ENCODE measurements around the gene FMNL3.

Gene FMNL3

DNA sequence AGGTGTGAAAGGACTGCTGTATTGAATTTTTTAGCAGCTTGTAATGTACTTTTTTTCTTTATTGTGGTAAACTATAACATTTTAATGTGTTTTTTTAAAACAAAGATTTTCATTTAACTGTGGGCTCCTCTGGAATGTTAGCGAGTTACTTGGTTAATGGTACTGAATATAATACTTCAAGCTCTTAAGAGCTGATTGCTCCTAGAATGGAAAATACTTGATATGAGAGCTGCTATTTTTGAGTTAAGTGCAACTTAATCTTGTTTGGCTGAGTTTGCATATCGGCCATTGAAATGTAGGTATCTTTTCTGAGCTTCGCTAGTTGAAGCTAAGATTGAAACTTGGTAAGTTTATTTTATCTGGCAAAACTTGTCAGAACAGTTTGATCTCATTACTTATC lies 41.6 kb upstream of the FMNL3 start:
- Histone ChIP-seq H3K4ac (ENCODE audit: low read depth, low read length) (peak overlapping the region; percentile 92), H3K23ac (ENCODE audit: low read length) (no peak overlapping the region), H3K79me2 (ENCODE audit: control insufficient read depth, insufficient read depth, low read length, poor library complexity) (peaks cover 20% of the 10 kb centered on the region), H3K18ac (ENCODE audit: low read length) (no peak overlapping the region), H3K9me3 (ENCODE audit: insufficient read depth, low read depth, low read length) (no peaks in the 10 kb centered on the region), H3K9ac (ENCODE audit: low read length) (no peak overlapping the region), H3K27ac (ENCODE audit: low read depth, low read length) (no peak overlapping the region), H3K4me3 (ENCODE audit: low read depth, low read length) (no peak overlapping the region), H2BK120ac (ENCODE audit: insufficient read depth, low read length, poor library complexity) (no peak overlapping the region), H4K91ac (ENCODE audit: low read depth, low read length) (no peak overlapping the region), H3K4me2 (ENCODE audit: low read length) (no peak overlapping the region), H3K36me3 (ENCODE audit: control insufficient read depth in 1 of 2, insufficient read depth in 2 of 2, low read length in 2 of 2) (peaks cover 9 to 10% of the 10 kb centered on the region in 2 experiments), H2BK12ac (ENCODE audit: low read length) (no peak overlapping the region), H3K79me1 (ENCODE audit: low read length) (no peaks in the 10 kb centered on the region), H2BK5ac (ENCODE audit: low read depth, low read length, poor library complexity) (no peak overlapping the region), H4K12ac (ENCODE audit: low read depth, low read length) (no peak overlapping the region), H3K27me3 (ENCODE audit: insufficient read depth, low read length) (no peaks in the 10 kb centered on the region), H4K8ac (ENCODE audit: low read depth, low read length) (no peak overlapping the region), H3K14ac (ENCODE audit: low read length) (no peak overlapping the region), H2AK5ac (ENCODE audit: low read length) (no peak overlapping the region), H2AFZ (ENCODE audit: insufficient read depth, low read length, poor library complexity) (no peak overlapping the region), H3K4me1 (ENCODE audit: control insufficient read depth in 1 of 2, insufficient read depth in 2 of 2, low read length in 2 of 2) (peaks cover 2 to 5% of the 10 kb centered on the region in 2 experiments)
- no CpG with 5 or more reads among the region's 3 CpGs for WGBS (ENCODE audit: extremely low coverage, insufficient coverage, insufficient read length)
- no peak for DNase-seq

GRCh38 chr12:49748306-49748705 lies 41.1 kb upstream of the FMNL3 start:
- Histone ChIP-seq H3K4me3 (ENCODE audit: low read depth, low read length) (no peak overlapping the region), H3K79me2 (ENCODE audit: control insufficient read depth, insufficient read depth, low read length, poor library complexity) (peaks cover 21% of the 10 kb centered on the region), H3K4me1 (ENCODE audit: control insufficient read depth in 1 of 2, insufficient read depth in 2 of 2, low read length in 2 of 2) (peaks cover 2 to 5% of the 10 kb centered on the region in 2 experiments), H3K14ac (ENCODE audit: low read length) (no peak overlapping the region), H3K18ac (ENCODE audit: low read length) (no peak overlapping the region), H2BK12ac (ENCODE audit: low read length) (no peak overlapping the region), H3K27ac (ENCODE audit: low read depth, low read length) (no peak overlapping the region), H2AFZ (ENCODE audit: insufficient read depth, low read length, poor library complexity) (no peak overlapping the region), H4K8ac (ENCODE audit: low read depth, low read length) (no peak overlapping the region), H3K4me2 (ENCODE audit: low read length) (no peak overlapping the region), H2BK5ac (ENCODE audit: low read depth, low read length, poor library complexity) (no peak overlapping the region), H3K9ac (ENCODE audit: low read length) (no peak overlapping the region), H3K4ac (ENCODE audit: low read depth, low read length) (peak overlapping the region; percentile 22), H3K27me3 (ENCODE audit: insufficient read depth, low read length) (no peaks in the 10 kb centered on the region), H4K12ac (ENCODE audit: low read depth, low read length) (no peak overlapping the region), H3K9me3 (ENCODE audit: insufficient read depth, low read depth, low read length) (no peaks in the 10 kb centered on the region), H3K79me1 (ENCODE audit: low read length) (no peaks in the 10 kb centered on the region), H2BK120ac (ENCODE audit: insufficient read depth, low read length, poor library complexity) (no peak overlapping the region), H3K23ac (ENCODE audit: low read length) (no peak overlapping the region), H3K36me3 (ENCODE audit: control insufficient read depth in 1 of 2, insufficient read depth in 2 of 2, low read length in 2 of 2) (peaks cover 6 to 9% of the 10 kb centered on the region in 2 experiments), H2AK5ac (ENCODE audit: low read length) (no peak overlapping the region), H4K91ac (ENCODE audit: low read depth, low read length) (no peak overlapping the region)
- DNase-seq: peak in 1 of 2 donors; percentile 54
- no CpG with 5 or more reads among the region's 1 CpG for WGBS (ENCODE audit: extremely low coverage, insufficient coverage, insufficient read length)

GRCh38 chr12:49744363-49744885 lies 37.2 kb upstream of the FMNL3 start:
- Histone ChIP-seq H2AFZ (ENCODE audit: insufficient read depth, low read length, poor library complexity) (no peak overlapping the region), H3K79me1 (ENCODE audit: low read length) (peaks cover 6% of the 10 kb centered on the region), H2AK5ac (ENCODE audit: low read length) (no peak overlapping the region), H3K14ac (ENCODE audit: low read length) (no peak overlapping the region), H3K4me3 (ENCODE audit: low read depth, low read length) (no peak overlapping the region), H3K27me3 (ENCODE audit: insufficient read depth, low read length) (no peaks in the 10 kb centered on the region), H4K91ac (ENCODE audit: low read depth, low read length) (no peak overlapping the region), H2BK120ac (ENCODE audit: insufficient read depth, low read length, poor library complexity) (no peak overlapping the region), H4K12ac (ENCODE audit: low read depth, low read length) (no peak overlapping the region), H3K4me1 (ENCODE audit: control insufficient read depth in 1 of 2, insufficient read depth in 2 of 2, low read length in 2 of 2) (peaks cover 5 to 10% of the 10 kb centered on the region in 2 experiments), H3K23ac (ENCODE audit: low read length) (no peak overlapping the region), H3K9me3 (ENCODE audit: insufficient read depth, low read depth, low read length) (no peaks in the 10 kb centered on the region), H3K4ac (ENCODE audit: low read depth, low read length) (peak overlapping the region; percentile 28), H2BK5ac (ENCODE audit: low read depth, low read length, poor library complexity) (no peak overlapping the region), H3K27ac (ENCODE audit: low read depth, low read length) (no peak overlapping the region), H3K18ac (ENCODE audit: low read length) (no peak overlapping the region), H4K8ac (ENCODE audit: low read depth, low read length) (no peak overlapping the region), H3K9ac (ENCODE audit: low read length) (no peak overlapping the region), H2BK12ac (ENCODE audit: low read length) (no peak overlapping the region), H3K36me3 (ENCODE audit: control insufficient read depth in 1 of 2, insufficient read depth in 2 of 2, low read length in 2 of 2) (peaks cover 0 to 3% of the 10 kb centered on the region in 2 experiments), H3K79me2 (ENCODE audit: control insufficient read depth, insufficient read depth, low read length, poor library complexity) (peaks cover 28% of the 10 kb centered on the region), H3K4me2 (ENCODE audit: low read length) (peak overlapping the region; percentile 27)
- DNase-seq: peak in 1 of 2 donors; percentile 59
- WGBS (ENCODE audit: extremely low coverage, insufficient coverage, insufficient read length): no CpG with 5 or more reads among the region's 3 CpGs

GRCh38 chr12:49741882-49742620 lies 34.8 kb upstream of the FMNL3 start:
- H3K18ac ChIP-seq (ENCODE audit: low read length): peak overlapping the region; percentile 77
- H2BK5ac ChIP-seq (ENCODE audit: low read depth, low read length, poor library complexity): peak overlapping the region; percentile 97
- peak overlapping the region; percentile 98 for H3K9ac ChIP-seq (ENCODE audit: low read length)
- H3K23ac ChIP-seq (ENCODE audit: low read length): no peak overlapping the region
- peaks cover 23% of the 10 kb centered on the region for H3K79me2 ChIP-seq (ENCODE audit: control insufficient read depth, insufficient read depth, low read length, poor library complexity)
- H3K27me3 ChIP-seq (ENCODE audit: insufficient read depth, low read length): no peaks in the 10 kb centered on the region
- peaks cover 5 to 10% of the 10 kb centered on the region in 2 experiments for H3K4me1 ChIP-seq (ENCODE audit: control insufficient read depth in 1 of 2, insufficient read depth in 2 of 2, low read length in 2 of 2)
- H3K36me3 ChIP-seq (ENCODE audit: control insufficient read depth in 1 of 2, insufficient read depth in 2 of 2, low read length in 2 of 2): no peaks in the 10 kb centered on the region
- peak overlapping the region; percentile 97 for H3K27ac ChIP-seq (ENCODE audit: low read depth, low read length)
- peak overlapping the region; percentile 80 for H2BK120ac ChIP-seq (ENCODE audit: insufficient read depth, low read length, poor library complexity)
- peak overlapping the region; percentile 90 for H3K4me2 ChIP-seq (ENCODE audit: low read length)
- H3K79me1 ChIP-seq (ENCODE audit: low read length): peaks cover 6% of the 10 kb centered on the region
- peak overlapping the region; percentile 97 for H4K8ac ChIP-seq (ENCODE audit: low read depth, low read length)
- peak; percentile 94 to 96 for DNase-seq
- H2AFZ ChIP-seq (ENCODE audit: insufficient read depth, low read length, poor library complexity): peak overlapping the region; percentile 89
- peak overlapping the region; percentile 93 for H3K14ac ChIP-seq (ENCODE audit: low read length)
- H3K4ac ChIP-seq (ENCODE audit: low read depth, low read length): peak overlapping the region; percentile 96
- no CpG with 5 or more reads among the region's 35 CpGs for WGBS (ENCODE audit: extremely low coverage, insufficient coverage, insufficient read length)
- H3K4me3 ChIP-seq (ENCODE audit: low read depth, low read length): peak overlapping the region; percentile 93
- H2BK12ac ChIP-seq (ENCODE audit: low read length): no peak overlapping the region
- peak overlapping the region; percentile 6 for H2AK5ac ChIP-seq (ENCODE audit: low read length)
- H4K91ac ChIP-seq (ENCODE audit: low read depth, low read length): peak overlapping the region; percentile 93
- peak overlapping the region; percentile 64 for H4K12ac ChIP-seq (ENCODE audit: low read depth, low read length)
- no peaks in the 10 kb centered on the region for H3K9me3 ChIP-seq (ENCODE audit: insufficient read depth, low read depth, low read length)
